HG03060 (cell line): ENCODE results near the gene ZNF668.
A peak's percentile ranks its signal among the peaks of the same experiment; 100 is the strongest.
"Not testable (repeated sequence)": the region's sequence is repeated elsewhere in the genome, so short reads cannot be mapped to it uniquely, and the experiment has no call there.

Source experiments
- ATAC-seq: cut with Tn5 transposase; IDR thresholded peaks from one replicate; pipeline ENCODE4 v1.9.1; 2021; ENCODE audit warnings: low read depth, moderate number of reproducible peaks; ENCODE audit not compliant: unreplicated experiment

Gene ZNF668

DNA sequence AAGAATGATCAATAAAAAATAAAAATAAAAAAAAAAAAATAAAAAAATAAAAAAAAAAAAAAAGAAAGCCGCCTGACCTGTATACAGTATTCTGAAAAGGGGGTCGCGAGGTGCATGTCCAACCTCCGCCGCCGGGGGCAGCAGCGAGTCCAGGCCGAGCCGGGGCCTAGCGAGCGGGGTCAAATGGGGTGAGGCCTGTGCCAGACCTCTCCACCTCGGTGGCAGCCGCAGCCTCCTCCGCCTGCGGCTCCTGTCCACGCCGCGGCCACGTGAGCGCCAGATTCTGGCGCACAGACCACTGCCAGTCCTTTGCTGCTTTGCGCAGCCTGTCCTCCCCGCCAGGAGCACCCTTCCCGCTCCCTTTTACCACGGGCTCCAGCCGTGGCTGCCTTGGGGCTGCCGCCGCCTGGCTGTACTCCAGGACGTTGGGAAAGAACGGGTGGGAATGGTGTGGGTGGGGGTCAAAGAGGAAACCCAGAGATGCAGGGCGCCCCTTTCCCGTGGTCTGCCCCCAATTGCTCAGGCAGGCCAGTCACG is 31.7 kb upstream of the ZNF668 start:
- ATAC-seq = no peak

DNA sequence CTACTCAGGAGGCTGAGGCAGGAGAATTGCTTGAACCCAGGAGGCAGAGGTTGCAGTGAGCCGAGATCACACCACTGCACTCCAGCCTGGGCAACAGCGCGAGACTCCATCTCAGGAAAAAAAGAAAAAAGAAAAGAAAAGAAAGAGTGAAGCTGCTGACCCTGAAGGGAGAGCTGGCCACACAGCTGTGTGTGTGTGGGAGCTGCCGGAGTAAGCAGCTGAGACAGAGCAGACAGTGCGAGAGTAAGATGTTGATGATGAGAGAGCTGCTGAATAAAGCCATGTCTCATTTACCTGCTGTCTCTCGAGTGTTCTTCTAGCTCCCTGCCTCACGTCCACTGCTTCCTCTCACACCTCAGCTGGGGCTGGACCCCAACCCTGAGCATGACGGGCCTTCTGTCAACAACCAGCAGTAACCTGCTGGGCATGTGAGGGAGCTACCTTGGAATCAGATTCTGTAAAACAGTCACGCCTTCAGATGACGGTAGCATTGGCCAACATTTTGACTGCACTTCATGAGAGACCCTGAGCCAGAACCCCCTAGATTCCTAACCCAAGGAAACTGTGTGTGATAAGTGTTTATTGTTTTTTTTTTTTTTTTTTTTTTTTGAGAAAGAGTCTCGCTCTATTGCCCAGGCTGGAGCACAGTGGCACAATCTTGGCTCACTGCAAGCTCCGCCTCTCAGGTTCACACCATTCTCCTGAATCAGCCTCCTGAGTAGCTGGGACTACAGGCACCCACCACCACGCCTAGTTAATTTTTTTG is 27.0 kb upstream of the ZNF668 start:
- ATAC-seq = not testable (repeated sequence)

DNA sequence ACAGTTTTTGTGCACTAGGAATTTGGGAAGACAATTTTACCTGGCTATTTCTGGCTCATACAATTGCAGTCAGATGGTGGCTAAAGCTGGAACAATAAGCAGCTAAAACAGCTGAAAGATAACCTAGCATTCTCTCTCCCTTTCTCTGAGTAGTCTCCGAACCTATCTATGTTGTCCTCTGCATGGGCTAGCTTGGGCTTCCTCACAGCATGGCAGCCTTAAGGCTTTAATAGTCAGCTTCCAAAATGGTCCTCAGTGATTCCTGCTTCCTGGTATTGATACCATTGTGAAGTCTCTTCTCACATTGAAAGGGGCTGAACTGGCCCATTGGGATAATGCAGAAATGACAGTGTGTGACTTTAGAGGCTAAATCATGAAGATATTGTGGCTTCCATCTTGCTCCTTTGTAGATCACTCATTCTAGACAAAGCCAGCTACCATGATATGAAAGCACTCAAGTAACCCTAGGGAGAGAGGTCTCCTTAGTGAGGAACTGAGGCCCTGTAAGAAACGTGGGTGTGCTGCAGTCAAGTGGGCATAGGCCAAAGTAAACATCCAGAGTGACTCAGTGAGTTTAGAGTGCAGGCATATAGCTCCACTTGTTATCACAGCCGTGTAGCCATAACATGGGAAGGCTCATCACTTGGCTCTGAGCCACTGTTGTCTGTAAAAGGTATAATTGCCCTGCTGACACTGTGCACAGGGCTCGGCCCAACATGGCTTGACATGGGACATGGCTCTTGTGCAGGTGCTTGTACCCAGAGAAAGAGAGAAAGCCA is 26.0 kb upstream of the ZNF668 start:
- ATAC-seq = no peak

DNA sequence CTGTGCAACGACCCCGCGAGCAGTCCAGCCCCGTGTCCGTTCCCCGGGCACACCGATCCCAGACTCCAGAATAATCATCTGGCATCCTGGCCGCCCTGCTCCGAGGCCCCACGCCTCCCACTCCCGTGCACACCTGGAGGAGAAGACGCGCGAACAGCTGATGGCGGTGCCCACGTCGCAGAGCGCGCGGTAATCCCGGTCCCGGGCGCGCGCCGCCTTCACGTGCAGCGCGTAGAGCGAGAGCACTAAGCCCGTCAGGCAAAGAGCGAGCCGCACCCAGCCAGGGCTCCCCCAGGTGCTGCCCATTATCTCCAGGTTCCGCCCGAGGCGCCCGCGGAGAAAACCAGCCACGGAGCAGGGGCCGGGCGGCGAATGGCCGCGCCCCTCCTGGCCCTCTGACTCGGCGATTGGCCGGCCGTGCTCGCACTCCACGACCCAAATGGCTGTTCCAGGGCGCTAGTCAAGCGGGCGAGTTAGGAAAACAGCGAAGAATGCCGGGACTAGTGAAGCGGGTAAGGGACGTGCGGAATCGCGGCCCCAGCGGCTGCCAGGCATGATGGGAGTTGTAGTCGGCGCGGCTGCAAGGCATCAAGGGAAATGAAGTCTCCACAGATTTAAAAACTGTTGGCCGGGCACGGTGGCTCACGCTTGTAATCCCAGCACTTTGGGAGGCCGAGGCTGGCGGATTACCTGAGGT is 20.5 kb upstream of the ZNF668 start, which contains the start of gene VKORC1:
Gene VKORC1, minus strand, starts transcription at position 374 of the 697 bp plus-strand sequence. Its CDS starts 68 bp downstream, at position 306.
- ATAC-seq = peak; percentile 54

DNA sequence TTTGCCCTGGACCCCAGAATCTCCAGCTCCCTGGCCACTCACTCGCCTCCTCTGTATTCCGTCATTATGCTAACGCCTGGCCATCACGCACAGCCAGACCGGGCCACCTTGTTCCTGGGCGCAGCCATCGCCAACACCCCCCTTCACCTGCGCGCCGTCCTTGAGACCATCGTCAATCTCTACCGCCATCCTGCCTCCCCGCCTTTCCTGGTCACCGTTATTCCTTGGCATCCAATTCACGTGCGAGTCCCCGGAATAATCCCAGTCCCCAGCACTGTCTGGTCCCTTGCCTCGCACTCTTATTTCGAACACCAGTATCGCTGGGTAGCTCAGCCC is 20.0 kb upstream of the ZNF668 start:
- no peak for ATAC-seq

DNA sequence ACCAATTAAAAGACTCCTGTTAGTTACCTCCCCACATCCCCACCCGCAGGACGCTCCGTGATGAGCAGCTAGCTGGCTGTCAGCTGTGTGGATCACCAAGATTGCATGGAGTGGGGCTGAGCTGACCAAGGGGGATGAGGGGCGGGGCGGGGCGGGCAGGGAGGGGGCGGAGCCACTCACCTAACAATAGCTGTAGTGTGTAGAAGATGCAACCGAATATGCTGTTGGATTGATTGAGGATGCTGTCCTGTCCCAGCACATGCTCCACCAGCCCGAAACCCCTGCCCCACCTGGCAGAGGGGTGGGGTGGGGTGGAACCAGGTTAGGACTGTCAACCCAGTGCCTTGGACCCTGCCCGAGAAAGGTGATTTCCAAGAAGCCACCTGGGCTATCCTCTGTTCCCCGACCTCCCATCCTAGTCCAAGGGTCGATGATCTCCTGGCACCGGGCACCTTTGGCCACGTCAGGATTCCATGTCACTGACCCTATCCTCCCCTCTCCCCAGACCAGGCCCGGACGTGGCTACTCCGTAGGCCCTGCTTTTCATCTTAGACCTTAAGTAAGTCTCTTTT is 19.2 kb upstream of the ZNF668 start:
- no peak for ATAC-seq

DNA sequence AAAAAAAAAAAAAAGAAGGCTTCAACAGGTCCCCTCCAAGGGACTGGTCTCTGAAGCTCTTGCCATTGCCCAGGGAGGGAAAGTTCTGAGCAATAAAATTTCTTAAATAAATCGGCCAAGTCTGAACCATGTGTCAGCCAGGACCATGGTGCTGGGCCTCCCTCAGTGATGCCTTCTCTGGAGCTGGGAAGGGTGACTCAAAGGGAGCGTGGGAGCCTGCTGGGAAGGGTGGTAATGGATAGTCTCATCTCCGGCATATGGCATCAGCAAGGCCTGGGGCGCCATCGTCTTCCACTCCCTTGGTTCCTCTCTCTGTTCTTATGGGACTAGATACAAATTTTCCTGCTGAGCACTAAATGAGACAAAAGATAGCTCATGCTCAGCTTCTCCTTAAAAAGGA is 18.3 kb upstream of the ZNF668 start:
- no peak for ATAC-seq

DNA sequence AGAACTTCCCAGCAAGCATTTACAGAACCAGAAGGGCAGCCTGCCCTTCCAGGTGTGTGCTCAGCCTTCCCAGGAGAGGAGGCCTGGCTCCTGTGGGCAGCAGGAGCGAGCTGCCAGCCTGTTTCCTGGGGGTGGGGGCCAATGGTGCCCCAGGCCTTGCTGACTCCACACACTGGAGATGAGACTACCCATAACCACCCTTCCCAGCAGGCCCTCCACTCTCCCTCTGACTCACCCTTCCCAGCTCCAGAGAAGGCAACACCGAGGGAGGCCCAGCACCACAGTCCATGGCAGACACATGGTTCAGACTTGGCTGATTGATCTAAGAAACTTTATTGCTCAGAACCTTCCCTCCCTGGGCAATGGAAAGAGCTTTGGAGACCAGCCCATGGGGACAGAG is 16.5 kb upstream of the ZNF668 start:
- ATAC-seq = no peak

DNA sequence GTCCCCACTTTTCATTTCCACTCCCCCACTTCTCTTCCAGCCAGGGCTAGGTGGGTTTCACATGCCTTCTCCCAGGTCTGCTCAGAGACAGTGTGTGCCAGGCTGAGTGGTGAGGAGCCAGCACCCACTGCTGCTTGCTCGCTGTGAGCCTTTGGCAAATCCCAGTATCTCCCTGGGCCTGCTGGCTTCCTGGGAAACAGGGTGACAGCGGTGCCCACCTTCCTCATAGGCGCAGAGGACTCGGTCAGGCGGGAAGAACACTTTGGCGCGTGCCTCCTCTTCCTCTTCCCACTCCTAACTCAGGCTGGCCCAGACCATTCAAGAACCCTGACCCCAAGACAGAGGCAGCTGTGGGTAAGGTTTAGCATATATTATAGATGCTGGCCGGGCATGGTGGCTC is 15.2 kb upstream of the ZNF668 start:
- no peak for ATAC-seq

DNA sequence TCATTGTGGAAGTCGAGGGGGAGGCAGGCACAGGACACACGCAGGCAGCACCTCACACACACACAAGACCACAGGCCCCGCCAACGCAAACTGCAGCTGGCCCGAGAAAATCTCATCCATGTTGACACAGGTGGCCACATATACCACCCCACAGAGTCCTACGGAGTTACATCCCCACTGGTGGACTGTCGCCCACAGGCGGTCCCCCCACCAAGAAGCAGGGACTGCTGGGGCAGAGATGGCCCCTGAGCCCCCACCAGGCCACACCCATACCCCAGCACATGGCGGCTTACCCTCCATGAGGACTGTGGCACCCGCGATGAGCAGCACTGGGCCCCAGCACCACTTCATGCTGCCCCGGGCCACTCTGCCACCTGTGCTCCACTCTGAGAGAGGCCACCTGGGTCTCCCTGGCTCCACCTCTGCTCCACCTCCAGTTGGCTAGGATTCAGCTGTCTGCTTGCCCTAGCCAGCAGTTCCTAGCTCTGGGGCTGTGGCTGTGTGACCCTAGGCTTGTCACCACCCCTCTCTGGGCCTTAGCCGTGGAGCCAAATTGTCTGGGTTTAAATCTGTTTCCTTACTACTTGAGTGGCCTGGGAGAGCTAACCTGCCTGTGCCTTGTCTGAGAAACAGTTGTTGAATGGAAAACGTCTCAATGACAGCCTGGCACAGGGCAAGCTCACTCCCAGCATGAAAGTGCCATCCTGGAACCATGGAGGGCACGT is 14.6 kb upstream of the ZNF668 start, which contains the start of gene PRSS53:
Gene PRSS53, minus strand, starts transcription at position 485 of the 725 bp plus-strand sequence. Its CDS starts 134 bp downstream, at position 351.
- ATAC-seq = no peak

DNA sequence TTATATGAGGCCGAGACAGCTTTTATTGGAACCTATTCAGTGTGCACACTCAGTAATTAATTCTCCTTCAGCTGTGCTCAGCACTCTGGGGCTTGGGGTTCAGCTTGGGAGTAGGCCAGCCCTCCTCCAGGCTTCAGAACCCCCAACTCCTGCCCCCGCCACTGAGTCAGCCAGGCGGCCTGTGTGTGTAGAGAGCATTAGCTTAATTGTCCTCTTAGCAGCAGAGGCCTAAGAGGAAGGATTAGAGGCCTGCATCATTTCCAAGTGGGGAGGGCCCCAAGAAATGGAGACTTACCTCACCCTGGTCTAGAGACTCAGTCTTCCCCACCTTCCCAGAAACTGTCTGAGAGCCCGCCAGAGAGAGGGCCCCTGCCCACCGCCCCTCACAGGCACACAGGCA is 13.9 kb upstream of the ZNF668 start:
- ATAC-seq = no peak

DNA sequence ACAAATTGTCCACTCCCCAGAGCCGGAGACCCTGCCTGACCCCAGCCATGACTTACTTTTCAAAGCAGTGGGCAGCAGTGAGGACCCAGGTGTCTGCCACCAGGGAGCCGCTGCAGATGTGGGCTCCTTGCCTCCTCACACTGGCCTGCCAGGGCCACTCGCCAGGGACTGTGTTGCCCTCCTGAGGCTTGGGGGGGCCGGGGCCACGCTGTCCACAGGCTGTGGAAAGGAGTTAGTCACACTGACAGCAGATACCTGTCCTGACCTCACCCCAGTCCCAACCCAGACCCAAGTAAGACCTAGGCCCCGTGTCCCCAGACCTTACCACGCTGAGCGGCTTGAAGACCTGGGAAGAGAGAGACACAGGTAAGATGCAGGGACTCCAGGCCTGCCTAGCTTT is 13.4 kb upstream of the ZNF668 start:
- ATAC-seq = no peak

DNA sequence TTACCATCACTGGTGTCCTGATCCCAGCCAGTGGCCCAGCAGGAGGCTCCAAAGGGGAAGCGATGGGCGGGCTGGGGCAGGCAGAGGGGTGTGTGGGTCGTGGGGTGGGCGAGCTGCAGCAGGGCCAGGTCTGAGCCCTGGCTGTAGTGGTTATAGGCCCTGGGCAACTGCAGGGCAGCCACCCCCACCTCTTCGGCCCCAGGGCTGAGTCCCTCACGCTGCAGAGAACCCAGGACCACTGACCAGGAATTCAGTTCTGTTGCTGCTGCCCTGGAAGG is 12.5 kb upstream of the ZNF668 start:
- ATAC-seq = no peak

DNA sequence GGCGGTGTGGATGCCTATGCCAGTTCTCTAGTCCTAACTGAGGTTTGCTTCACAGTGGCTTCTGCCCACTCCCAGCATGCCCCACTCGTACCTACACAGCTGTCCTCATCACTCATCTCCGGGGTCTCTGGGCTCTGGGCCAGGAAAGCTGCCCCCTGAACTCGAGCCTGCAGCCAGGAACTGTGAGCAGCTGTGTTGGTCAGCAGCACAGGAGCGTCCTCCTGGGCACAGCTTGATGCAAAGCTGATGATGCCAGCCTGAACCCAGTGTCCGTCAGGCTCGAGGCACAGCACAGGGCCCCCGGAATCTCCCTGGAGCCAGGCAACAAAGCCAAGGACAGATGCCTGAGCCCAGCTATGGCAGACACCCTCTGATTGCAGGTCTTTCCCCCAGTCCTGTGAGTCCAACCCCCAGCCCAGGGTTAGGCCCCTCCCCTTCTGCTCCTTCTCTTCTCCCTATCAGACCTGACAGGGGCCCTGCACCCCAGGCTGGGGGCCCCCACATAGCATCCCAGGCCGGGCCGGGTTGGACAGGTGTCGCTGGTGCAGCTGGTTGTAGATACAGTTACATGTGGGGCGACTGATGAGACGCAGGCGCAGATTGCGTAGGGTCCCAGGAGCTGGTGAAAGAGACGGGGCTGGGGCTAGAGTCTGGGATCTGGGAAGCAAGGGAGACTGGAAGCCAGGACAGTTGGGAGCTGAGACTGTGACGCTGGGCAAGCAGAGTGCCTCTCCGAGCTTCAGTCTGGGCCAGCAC is 12.0 kb upstream of the ZNF668 start:
- no peak for ATAC-seq

DNA sequence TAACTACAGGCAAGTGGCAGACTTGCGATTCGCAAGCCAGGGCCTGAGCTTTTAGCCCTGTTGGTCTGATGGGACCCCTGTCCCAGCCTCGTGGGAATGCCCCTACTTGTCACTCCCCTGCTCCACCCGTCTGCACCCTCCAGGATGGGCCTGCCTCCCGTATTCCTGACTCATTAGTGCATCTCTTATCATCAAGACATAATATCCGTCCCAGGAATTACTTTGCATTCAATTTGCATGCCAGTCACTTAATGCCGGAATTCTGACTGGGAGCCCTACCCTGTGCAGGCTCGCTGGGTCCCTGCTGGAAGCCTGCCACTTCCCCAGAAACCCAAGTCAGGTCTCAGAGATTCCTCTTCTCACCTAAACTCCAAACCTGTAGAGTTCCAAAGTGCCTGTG is 11.4 kb upstream of the ZNF668 start:
- ATAC-seq = no peak

DNA sequence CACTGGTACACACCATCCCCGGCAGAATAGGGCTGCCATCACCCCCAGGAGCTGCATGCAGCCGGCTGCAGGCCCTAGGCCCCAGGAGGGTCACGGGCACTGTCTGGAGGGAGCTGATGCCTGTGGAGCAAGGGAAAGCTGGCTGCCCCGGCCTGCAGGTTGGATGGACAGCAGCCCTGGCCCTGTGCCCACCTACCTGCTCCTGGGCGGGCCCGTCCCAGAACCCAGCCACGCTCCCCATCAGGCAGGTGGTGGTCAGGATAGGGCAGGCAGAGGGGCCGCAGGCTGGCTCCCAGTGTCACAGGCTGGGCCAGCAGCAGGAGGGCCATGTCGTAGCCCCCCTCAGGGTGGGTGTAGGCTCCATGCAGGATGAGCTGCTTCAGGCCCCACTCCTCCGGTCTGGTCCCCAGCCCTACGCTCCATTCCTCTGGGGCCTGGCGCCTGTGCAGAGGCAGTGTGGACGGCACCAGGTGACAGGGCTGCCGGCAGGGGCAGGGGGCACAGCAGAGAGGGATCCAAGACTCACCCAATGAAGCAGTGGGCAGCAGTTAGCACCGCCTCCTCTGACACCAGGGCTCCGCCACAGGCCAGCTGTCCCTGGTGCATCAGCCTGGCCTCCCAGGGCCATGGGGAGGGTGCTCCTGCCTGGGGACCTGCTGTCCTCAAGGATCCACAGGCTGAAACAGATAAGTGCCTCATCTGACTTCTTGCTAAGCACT is 10.7 kb upstream of the ZNF668 start:
- no peak for ATAC-seq

DNA sequence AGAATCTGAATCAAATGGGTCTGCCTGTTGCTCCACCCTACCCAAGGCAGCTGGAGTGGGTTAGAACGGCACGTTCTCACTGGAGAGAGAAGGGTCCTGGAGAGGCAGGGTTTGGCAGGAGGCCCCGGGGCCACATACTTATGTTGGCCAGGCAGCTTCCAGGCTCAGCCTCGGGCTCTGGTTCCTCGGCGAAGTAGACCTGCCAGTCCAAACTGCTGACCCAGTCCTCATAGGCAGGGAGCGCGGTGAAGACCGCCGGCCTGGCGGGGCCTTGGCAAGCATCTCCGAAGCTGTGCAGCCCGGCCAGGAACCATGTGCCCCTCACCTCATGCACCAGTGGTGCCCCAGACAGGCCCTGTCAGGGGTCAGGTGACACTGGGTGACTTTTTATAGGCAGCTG is 9.9 kb upstream of the ZNF668 start:
- no peak for ATAC-seq

DNA sequence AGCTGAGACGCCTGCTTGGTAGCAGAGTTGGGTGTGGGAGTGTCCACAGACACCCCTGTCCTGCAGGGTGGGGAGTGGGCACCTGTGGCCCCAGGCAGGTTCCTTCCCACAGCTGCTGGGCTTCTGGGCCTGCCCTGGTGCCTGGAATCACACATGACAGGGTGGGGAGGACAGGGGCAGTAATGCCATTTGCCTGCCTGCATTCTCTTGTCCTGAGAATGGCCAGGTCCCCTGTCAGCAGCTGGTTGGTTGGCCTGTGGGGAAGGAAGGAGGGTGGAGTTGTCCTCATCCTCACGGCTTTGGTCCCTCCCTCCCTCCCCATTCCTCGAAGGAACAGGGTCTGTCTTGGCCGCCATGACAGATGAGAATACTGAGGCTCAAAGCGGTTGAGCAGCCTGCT is 9.5 kb upstream of the ZNF668 start:
- ATAC-seq = no peak

DNA sequence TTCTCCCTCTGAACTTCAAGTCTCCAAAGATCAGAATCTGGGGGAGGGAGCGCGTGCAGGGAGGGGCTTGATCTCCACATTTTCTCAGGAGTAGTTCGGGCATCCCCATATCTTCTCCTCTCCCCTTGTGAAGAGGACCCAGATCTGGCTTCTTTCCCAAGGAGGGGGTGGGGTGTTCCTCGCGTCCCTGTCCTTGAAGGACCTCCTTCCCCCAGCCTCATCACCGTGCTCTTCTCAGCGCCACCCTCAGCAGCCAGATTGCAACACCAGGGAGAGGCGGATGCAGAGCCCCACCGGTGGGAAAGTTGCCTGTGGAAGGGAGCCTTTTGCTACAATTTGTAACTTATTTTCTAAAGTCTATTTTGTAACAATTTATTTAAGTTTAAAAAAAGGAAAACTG is 9.0 kb upstream of the ZNF668 start:
- ATAC-seq = no peak
